Ishikawa (cell line): ENCODE data around the gene HAUS6.

Source experiments
- CEBPB ChIP-seq: IDR thresholded peaks from 2 replicates; pipeline ENCODE4 v1.6.1; 2012
- CREB1 ChIP-seq: IDR thresholded peaks from 2 replicates; pipeline ENCODE4 v1.6.1; 2012; ENCODE audit warnings: low read depth
- EGR1 ChIP-seq: IDR thresholded peaks from 2 replicates; pipeline ENCODE4 v1.6.1; 2012
- EP300 ChIP-seq: IDR thresholded peaks from 2 replicates; pipeline ENCODE4 v1.6.1; 2012; ENCODE audit warnings: borderline replicate concordance
- FOXM1 ChIP-seq: IDR thresholded peaks from 2 replicates; pipeline ENCODE4 v1.6.1; 2012; ENCODE audit warnings: low read depth, borderline replicate concordance
- NFIC ChIP-seq: IDR thresholded peaks from 2 replicates; pipeline ENCODE4 v1.6.1; 2012
- RAD21 ChIP-seq: IDR thresholded peaks from 2 replicates; pipeline ENCODE4 v1.6.1; 2012; ENCODE audit warnings: low read depth
- REST ChIP-seq: IDR thresholded peaks from 2 replicates; pipeline ENCODE4 v1.6.1; 2012; ENCODE audit warnings: low read depth, mild to moderate bottlenecking
- TAF1 ChIP-seq: IDR thresholded peaks from 2 replicates; pipeline ENCODE4 v1.6.1; 2012; ENCODE audit warnings: low read depth, mild to moderate bottlenecking
- TCF12 ChIP-seq: IDR thresholded peaks from 2 replicates; pipeline ENCODE4 v1.6.1; 2012; ENCODE audit warnings: low read depth
- TEAD4 ChIP-seq: IDR thresholded peaks from 2 replicates; pipeline ENCODE4 v1.6.1; 2012
- YY1 ChIP-seq: IDR thresholded peaks from 2 replicates; pipeline ENCODE4 v1.6.1; 2012; ENCODE audit warnings: low read depth
- ZBTB7A ChIP-seq: IDR thresholded peaks from 2 replicates; pipeline ENCODE4 v1.6.1; 2012; ENCODE audit warnings: low read depth
- TF ChIP-seq, protein P1 (sequence below): IDR thresholded peaks from 2 replicates; pipeline ENCODE4 v1.6.1; 2012
- TF ChIP-seq, protein P2 (sequence below): IDR thresholded peaks from 2 replicates; pipeline ENCODE4 v1.6.1; 2012

The HAUS6 gene

DNA sequence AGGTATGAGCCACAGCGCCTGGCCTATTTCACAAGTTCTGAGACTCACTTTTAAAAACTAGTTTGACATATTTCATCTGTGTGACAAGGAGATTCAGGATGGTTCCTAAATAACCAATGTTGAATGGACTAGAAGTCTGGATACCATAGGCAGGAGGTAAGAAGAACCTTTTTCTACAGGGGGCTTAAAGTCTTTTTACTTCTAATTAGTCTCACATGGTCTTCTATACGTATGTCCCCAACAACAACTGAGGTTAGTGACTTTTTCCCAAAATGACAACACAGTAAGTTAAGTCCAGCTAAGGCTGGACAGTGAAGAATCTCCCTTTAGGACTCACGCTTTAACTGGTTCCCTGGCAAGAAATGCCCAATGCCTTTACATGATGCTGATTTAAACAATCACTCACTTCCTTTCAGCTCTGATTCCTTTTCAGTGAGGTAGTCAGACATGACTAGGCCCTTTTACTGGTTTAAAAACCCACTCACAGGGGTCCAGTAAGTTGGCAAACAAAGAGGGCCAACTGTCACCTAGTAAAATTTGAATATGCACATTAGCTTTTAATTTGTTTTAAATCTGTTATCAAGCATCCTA, 12.1 kb upstream of the HAUS6 start:
- TF ChIP-seq EP300, result no peak

- no peak for TF ChIP-seq REST
- no peak for TF ChIP-seq TEAD4
- TF ChIP-seq, protein P1, sequence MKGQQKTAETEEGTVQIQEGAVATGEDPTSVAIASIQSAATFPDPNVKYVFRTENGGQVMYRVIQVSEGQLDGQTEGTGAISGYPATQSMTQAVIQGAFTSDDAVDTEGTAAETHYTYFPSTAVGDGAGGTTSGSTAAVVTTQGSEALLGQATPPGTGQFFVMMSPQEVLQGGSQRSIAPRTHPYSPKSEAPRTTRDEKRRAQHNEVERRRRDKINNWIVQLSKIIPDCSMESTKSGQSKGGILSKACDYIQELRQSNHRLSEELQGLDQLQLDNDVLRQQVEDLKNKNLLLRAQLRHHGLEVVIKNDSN, result no peak
- TF ChIP-seq EP300, result no peak
Observed at GRCh38 chr9:19113964-19114679, 11.4 kb upstream of the HAUS6 start.

GRCh38 chr9:19108038-19108437, 5.3 kb upstream of the HAUS6 start:
- TF ChIP-seq, protein P1, result peak; percentile 63
- TF ChIP-seq YY1, result no peak

- TF ChIP-seq CREB1 (no peak), RAD21 (no peak), EGR1 (no peak), ZBTB7A (no peak), TAF1 (no peak), REST (no peak), FOXM1 (no peak), CEBPB (no peak), NFIC (no peak), TCF12 (no peak), YY1 (no peak), EP300 (no peak), TEAD4 (no peak)
- TF ChIP-seq, protein P2, sequence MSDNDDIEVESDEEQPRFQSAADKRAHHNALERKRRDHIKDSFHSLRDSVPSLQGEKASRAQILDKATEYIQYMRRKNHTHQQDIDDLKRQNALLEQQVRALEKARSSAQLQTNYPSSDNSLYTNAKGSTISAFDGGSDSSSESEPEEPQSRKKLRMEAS, result no peak
- TF ChIP-seq, protein P1, result no peak
Observed at GRCh38 chr9:19104515-19105282, 2.0 kb upstream of the HAUS6 start.

GRCh38 chr9:19102181-19102630, 498 bp downstream of the HAUS6 start:
- TF ChIP-seq REST (no peak), TEAD4 (no peak), RAD21 (no peak), EGR1 (no peak), YY1 (no peak)
- TF ChIP-seq, protein P1, result no peak
